Calu3 (cell line): ENCODE measurements around the gene CLCN4. TPM values are rescaled to one million over a fixed set of nuclear protein-coding genes. Genes with fewer than 3 reads are reported as not detected.

ENCODE experiments used
- BruUV-seq: library from RNA; stranded (reverse); fragments of 400-500 nt; replicated peaks from 2 replicates; lab custom pipeline; 2021; lab: Mats Ljungman, UMichigan
- CTCF ChIA-PET: fragments of 300-600 bp; sonication (Branson Sonifier 250); formaldehyde crosslinking; loops from one replicate; lab custom pipeline; 2022; ENCODE audit warnings: antibody characterized with exemption; lab: Charles Lee
- DNase-seq: peaks from one replicate; pipeline ENCODE4 v3.0.0; 2022
- H3K27ac Mint-ChIP-seq: one replicate; pipeline ENCODE4 v1.8.0; 2022; ENCODE audit warnings: mixed read lengths; ENCODE audit not compliant: unreplicated experiment
- H3K27me3 Mint-ChIP-seq: one replicate; pipeline ENCODE4 v1.8.0; 2022; ENCODE audit warnings: mixed read lengths; ENCODE audit not compliant: unreplicated experiment
- H3K36me3 Mint-ChIP-seq: one replicate; pipeline ENCODE4 v1.8.0; 2022; ENCODE audit warnings: mild to moderate bottlenecking, moderate library complexity, mixed read lengths; ENCODE audit not compliant: insufficient read depth, unreplicated experiment
- H3K4me1 Mint-ChIP-seq: one replicate; pipeline ENCODE4 v1.8.0; 2022; ENCODE audit warnings: mild to moderate bottlenecking, low read depth, mixed read lengths; ENCODE audit not compliant: unreplicated experiment
- H3K4me3 Mint-ChIP-seq: one replicate; pipeline ENCODE4 v1.8.0; 2022; ENCODE audit warnings: mild to moderate bottlenecking, low read depth, moderate library complexity, mixed read lengths; ENCODE audit not compliant: unreplicated experiment
- H3K9me3 Mint-ChIP-seq: one replicate; pipeline ENCODE4 v1.8.0; 2022; ENCODE audit warnings: low read depth, mixed read lengths; ENCODE audit not compliant: unreplicated experiment
- CTCF ChIP-seq: fragments of 200-600 bp; IDR thresholded peaks from one replicate; pipeline ENCODE4 v1.8.0; 2022; ENCODE audit warnings: antibody characterized with exemption; ENCODE audit not compliant: unreplicated experiment
- intact Hi-C: fragments of 100-400 bp; cut with micrococcal nuclease; formaldehyde crosslinking; loops from one replicate; pipeline ENCODE4 v1.10.0; 2022; ENCODE audit not compliant: unreplicated experiment
- total RNA-seq: library from RNA; stranded (reverse); gene quantifications from 2 replicates; pipeline ENCODE4 v1.2.3, GENCODE V29; 2022

The CLCN4 gene
- total RNA-seq, 1 experiment from 2014 or later, result 13.3 TPM

GRCh38 chrX:10183760-10184159, 27.0 kb downstream of the CLCN4 start:
- no peaks in the 10 kb centered on the region for H3K4me1 Mint-ChIP-seq
- CTCF ChIA-PET, result no interaction called here
- BruUV-seq, result no TSS peak
- H3K27ac Mint-ChIP-seq, result no peak overlapping the region
- no peak for DNase-seq
- H3K4me3 Mint-ChIP-seq, result no peak overlapping the region
- H3K36me3 Mint-ChIP-seq, result no peaks in the 10 kb centered on the region
- TF ChIP-seq CTCF, result no peak
- no peaks in the 10 kb centered on the region for H3K9me3 Mint-ChIP-seq
- intact Hi-C loops, result no loop called here
- no peaks in the 10 kb centered on the region for H3K27me3 Mint-ChIP-seq

GRCh38 chrX:10184411-10184810, 27.6 kb downstream of the CLCN4 start:
- intact Hi-C loops, result no loop called here

GRCh38 chrX:10186355-10186754, 29.6 kb downstream of the CLCN4 start:
- intact Hi-C loops, result no loop called here
- no peak overlapping the region for H3K27ac Mint-ChIP-seq
- no TSS peak for BruUV-seq
- H3K27me3 Mint-ChIP-seq, result no peaks in the 10 kb centered on the region
- H3K36me3 Mint-ChIP-seq, result no peaks in the 10 kb centered on the region
- DNase-seq, result no peak
- H3K9me3 Mint-ChIP-seq, result no peaks in the 10 kb centered on the region
- CTCF ChIA-PET, result no interaction called here
- peaks cover 8% of the 10 kb centered on the region for H3K4me1 Mint-ChIP-seq
- no peak overlapping the region for H3K4me3 Mint-ChIP-seq
- TF ChIP-seq CTCF, result no peak

More at GRCh38 chrX:10184411-10184810, 27.6 kb downstream of the CLCN4 start:
- Mint-ChIP-seq H3K4me1 (peaks cover under 1% of the 10 kb centered on the region), H3K36me3 (no peaks in the 10 kb centered on the region), H3K27ac (no peak overlapping the region), H3K27me3 (no peaks in the 10 kb centered on the region), H3K4me3 (no peak overlapping the region), H3K9me3 (no peaks in the 10 kb centered on the region)
- DNase-seq, result no peak
- no peak for TF ChIP-seq CTCF
- CTCF ChIA-PET, result no interaction called here
- no TSS peak for BruUV-seq

- no peaks in the 10 kb centered on the region for H3K27me3 Mint-ChIP-seq
- no peak for TF ChIP-seq CTCF
- BruUV-seq, result no TSS peak
- peaks cover 8% of the 10 kb centered on the region for H3K4me1 Mint-ChIP-seq
- intact Hi-C loops, result no loop called here
- H3K36me3 Mint-ChIP-seq, result no peaks in the 10 kb centered on the region
- H3K9me3 Mint-ChIP-seq, result no peaks in the 10 kb centered on the region
- no peak for DNase-seq
- H3K4me3 Mint-ChIP-seq, result no peak overlapping the region
- no peak overlapping the region for H3K27ac Mint-ChIP-seq
- CTCF ChIA-PET, result no interaction called here
Measured at GRCh38 chrX:10187421-10187820, 30.6 kb downstream of the CLCN4 start.
